ENCODE measurements around the gene DNAH11. TPM values are rescaled to one million over a fixed set of nuclear protein-coding genes. Genes with fewer than 3 reads are reported as not detected.

Gene DNAH11
- total and polyA plus RNA-seq, 2 of the 13 experiments (the other 11 are each of a cell fraction or from before 2014, with no cell fraction given), result not detected

- TF ChIP-seq MYC (CRISPR knock-in tag; IDR thresholded peaks at IDR 0.05; ENCODE audit: borderline replicate concordance) (no peak), TFE3 (CRISPR knock-in tag; IDR thresholded peaks at IDR 0.05) (no peak), ARID3A (IDR thresholded peaks at IDR 0.05; ENCODE audit: low read depth, low read length) (peak; percentile 61), CCDC6 (CRISPR knock-in tag; IDR thresholded peaks at IDR 0.05) (no peak), ZNF510 (CRISPR knock-in tag; IDR thresholded peaks at IDR 0.05; ENCODE audit: low read depth) (no peak), ZMAT3 (CRISPR knock-in tag; conservative IDR thresholded peaks at IDR 0.05) (no peak), TBP (CRISPR knock-in tag; IDR thresholded peaks at IDR 0.05) (no peak), SATB2 (CRISPR knock-in tag; IDR thresholded peaks at IDR 0.05) (no peak), THAP8 (CRISPR knock-in tag; IDR thresholded peaks at IDR 0.05; ENCODE audit: borderline replicate concordance) (no peak), ZNF569 (CRISPR knock-in tag; IDR thresholded peaks at IDR 0.05; ENCODE audit: borderline replicate concordance) (no peak), SAFB2 (CRISPR knock-in tag; IDR thresholded peaks at IDR 0.05; ENCODE audit: borderline replicate concordance, low read depth) (no peak), ZFP37 (CRISPR knock-in tag; IDR thresholded peaks at IDR 0.05; ENCODE audit: borderline replicate concordance) (no peak), PCBP2 (optimal IDR thresholded peaks at IDR 0.05; ENCODE audit: low read depth, low read length, poor library complexity, severe bottlenecking) (no peak), ZNF441 (CRISPR knock-in tag; IDR thresholded peaks at IDR 0.05; ENCODE audit: borderline replicate concordance) (no peak), NCOA1 (CRISPR knock-in tag; IDR thresholded peaks at IDR 0.05) (no peak), TEAD3 (CRISPR knock-in tag; optimal IDR thresholded peaks at IDR 0.05; ENCODE audit: borderline replicate concordance) (peak; percentile 59), CC2D1A (CRISPR knock-in tag; IDR thresholded peaks at IDR 0.05) (no peak), ZNF326 (CRISPR knock-in tag; IDR thresholded peaks at IDR 0.05; ENCODE audit: borderline replicate concordance) (no peak), HOXA5 (CRISPR knock-in tag; IDR thresholded peaks at IDR 0.05) (peak; percentile 32; the same call in 1 of the 2 replicates), SOX5 (CRISPR knock-in tag; IDR thresholded peaks at IDR 0.05; ENCODE audit: borderline replicate concordance) (peak; percentile 47; the same call in 1 of the 2 replicates), ZNF609 (CRISPR knock-in tag; IDR thresholded peaks at IDR 0.05; ENCODE audit: borderline replicate concordance) (no peak), ATF4 (CRISPR knock-in tag; IDR thresholded peaks at IDR 0.05) (no peak)
Measured at GRCh38 chr7:21617916-21618390, 75.1 kb downstream of the DNAH11 start (continued).

All from HepG2 (cell line).